ENCODE measurements around the gene FBXO11.
"Not testable (repeated sequence)": the region's sequence is repeated elsewhere in the genome, so short reads cannot be mapped to it uniquely, and the experiment has no call there.

The FBXO11 gene

GRCh38 chr2:47907039-47907781 is 912 bp upstream of the FBXO11 start:
- Mint-ChIP-seq H3K36me3 (ENCODE audit: insufficient read depth) (peaks cover 22% of the 10 kb centered on the region), H3K4me1 (peaks cover 39% of the 10 kb centered on the region), H3K27ac (ENCODE audit: low read depth) (peak overlapping the region; percentile 93), H3K4me3 (peak overlapping the region; percentile 89), H3K9me3 (no peaks in the 10 kb centered on the region), H3K27me3 (no peaks in the 10 kb centered on the region)
- DNase-seq (ENCODE audit: low spot score in 2 of 2) (no peak), ATAC-seq (replicated peaks; ENCODE audit: extremely low read depth, poor library complexity, severe bottlenecking) (peak; percentile 12)

DNA sequence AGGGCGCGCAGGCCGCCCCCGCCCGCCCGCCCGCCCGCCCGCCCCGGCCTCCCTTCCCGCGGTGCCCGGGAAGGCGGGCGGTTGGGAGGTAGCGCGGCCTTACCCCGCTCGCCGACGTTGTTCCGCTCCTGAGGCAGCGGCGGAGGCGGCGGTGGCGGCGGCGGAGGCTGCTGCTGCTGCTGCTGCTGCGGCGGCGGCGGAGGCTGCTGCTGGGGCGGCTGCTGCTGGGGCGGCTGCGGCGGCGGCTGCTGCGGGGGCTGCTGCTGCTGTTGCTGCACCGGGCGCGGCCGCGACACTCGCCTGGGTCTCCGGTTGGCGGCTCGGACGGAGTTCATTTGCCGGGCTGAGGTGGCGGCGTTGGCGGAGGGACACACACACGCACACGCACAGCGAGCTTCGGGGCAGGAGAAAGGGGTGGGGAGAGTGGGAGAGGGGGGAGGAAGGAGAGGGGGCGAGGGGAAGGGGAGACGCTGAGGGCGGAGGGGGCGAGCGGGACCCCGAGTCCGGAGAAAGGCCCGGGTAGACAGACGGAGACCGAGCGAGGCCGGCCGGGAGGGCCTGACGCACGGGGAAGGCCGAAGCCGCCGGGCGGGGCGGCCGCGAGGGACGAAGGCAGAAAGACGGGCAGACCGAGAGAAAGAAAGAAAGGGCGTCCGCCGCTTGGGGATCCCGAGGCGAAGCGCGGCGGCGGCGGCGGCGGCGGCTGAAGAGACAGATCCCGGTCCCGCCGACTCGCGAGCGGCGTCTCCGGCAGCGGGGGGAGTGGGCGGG is 727 bp downstream of the FBXO11 start:
- H3K27ac Mint-ChIP-seq (ENCODE audit: low read depth) = peak overlapping the region; percentile 93
- no peaks in the 10 kb centered on the region for H3K27me3 Mint-ChIP-seq
- peak overlapping the region; percentile 89 for H3K4me3 Mint-ChIP-seq
- peak; percentile 49 to 56 for DNase-seq (ENCODE audit: low spot score in 2 of 2)
- peak; percentile 5 for ATAC-seq (replicated peaks; ENCODE audit: extremely low read depth, poor library complexity, severe bottlenecking)
- H3K9me3 Mint-ChIP-seq = no peaks in the 10 kb centered on the region
- H3K36me3 Mint-ChIP-seq (ENCODE audit: insufficient read depth) = peaks cover 22% of the 10 kb centered on the region
- peaks cover 39% of the 10 kb centered on the region for H3K4me1 Mint-ChIP-seq

DNA sequence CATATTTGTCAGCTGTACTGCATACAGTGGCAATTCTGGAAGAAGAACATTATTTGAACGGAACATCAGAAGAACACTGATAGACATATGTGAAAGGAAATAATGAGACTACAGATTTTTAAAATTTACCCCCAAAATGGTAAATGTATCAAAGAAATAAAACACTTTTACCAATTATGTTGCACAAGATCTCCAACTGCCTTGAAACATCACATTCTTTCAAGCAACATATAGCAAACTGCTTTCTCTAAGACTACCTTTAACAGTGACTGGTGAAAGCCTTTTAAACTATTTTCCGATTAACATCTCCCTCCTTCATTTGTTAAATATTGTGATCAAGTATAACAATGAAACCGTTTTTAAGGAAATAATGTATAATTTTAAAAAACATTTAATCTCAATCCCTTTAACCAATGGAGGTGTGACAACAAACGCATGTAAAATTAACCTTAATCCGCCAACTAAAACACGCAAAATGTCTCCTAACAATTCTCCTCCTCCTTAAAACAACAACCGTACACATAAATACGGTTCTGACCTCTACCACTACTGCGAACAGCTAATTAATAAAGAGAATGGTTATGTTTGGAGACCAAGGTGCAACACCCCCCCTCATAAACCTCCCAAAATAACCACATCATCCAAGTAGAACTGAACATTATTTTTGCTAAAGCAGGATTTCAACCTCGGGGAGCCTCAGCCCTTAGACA is 2.4 kb downstream of the FBXO11 start:
- H3K27me3 Mint-ChIP-seq = no peaks in the 10 kb centered on the region
- H3K4me3 Mint-ChIP-seq = peak overlapping the region; percentile 89
- ATAC-seq (replicated peaks; ENCODE audit: extremely low read depth, poor library complexity, severe bottlenecking) = no peak
- H3K27ac Mint-ChIP-seq (ENCODE audit: low read depth) = peak overlapping the region; percentile 93
- H3K36me3 Mint-ChIP-seq (ENCODE audit: insufficient read depth) = peaks cover 22% of the 10 kb centered on the region
- peaks cover 50% of the 10 kb centered on the region for H3K4me1 Mint-ChIP-seq
- H3K9me3 Mint-ChIP-seq = no peaks in the 10 kb centered on the region
- no peak for DNase-seq (ENCODE audit: low spot score in 2 of 2)

- H3K4me3 Mint-ChIP-seq = not testable (repeated sequence)
Observed at GRCh38 chr2:47901892-47902291, 4.4 kb downstream of the FBXO11 start.

DNA sequence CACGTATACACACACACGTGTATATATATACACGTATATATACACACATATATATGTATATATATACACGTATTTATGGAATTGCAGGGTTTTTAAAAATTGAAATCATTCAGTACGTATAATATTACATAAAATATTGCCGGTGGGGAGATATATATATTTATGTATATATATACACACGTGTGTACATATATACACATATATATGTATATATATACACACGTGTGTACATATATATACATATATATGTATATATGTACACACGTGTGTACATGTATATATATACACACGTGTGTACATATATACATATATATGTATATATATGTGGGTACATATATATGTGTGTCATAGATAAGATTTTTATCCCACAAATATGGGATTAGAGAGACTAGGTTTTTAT is 5.4 kb downstream of the FBXO11 start:
- Mint-ChIP-seq H3K4me1 (peaks cover 63% of the 10 kb centered on the region), H3K27me3 (no peaks in the 10 kb centered on the region), H3K27ac (ENCODE audit: low read depth) (no peak overlapping the region), H3K36me3 (ENCODE audit: insufficient read depth) (peaks cover 22% of the 10 kb centered on the region), H3K4me3 (no peak overlapping the region), H3K9me3 (no peaks in the 10 kb centered on the region)
- ATAC-seq (replicated peaks; ENCODE audit: extremely low read depth, poor library complexity, severe bottlenecking) (no peak), DNase-seq (ENCODE audit: low spot score in 2 of 2) (no peak)

More at GRCh38 chr2:47901892-47902291, 4.4 kb downstream of the FBXO11 start:
- not testable (repeated sequence) for ATAC-seq (replicated peaks; ENCODE audit: extremely low read depth, poor library complexity, severe bottlenecking); H3K27me3 Mint-ChIP-seq; DNase-seq (ENCODE audit: low spot score in 2 of 2); H3K9me3 Mint-ChIP-seq; H3K27ac Mint-ChIP-seq (ENCODE audit: low read depth)
- Mint-ChIP-seq H3K36me3 (ENCODE audit: insufficient read depth) (peaks cover 28% of the 10 kb centered on the region), H3K4me1 (peaks cover 55% of the 10 kb centered on the region)

DNA sequence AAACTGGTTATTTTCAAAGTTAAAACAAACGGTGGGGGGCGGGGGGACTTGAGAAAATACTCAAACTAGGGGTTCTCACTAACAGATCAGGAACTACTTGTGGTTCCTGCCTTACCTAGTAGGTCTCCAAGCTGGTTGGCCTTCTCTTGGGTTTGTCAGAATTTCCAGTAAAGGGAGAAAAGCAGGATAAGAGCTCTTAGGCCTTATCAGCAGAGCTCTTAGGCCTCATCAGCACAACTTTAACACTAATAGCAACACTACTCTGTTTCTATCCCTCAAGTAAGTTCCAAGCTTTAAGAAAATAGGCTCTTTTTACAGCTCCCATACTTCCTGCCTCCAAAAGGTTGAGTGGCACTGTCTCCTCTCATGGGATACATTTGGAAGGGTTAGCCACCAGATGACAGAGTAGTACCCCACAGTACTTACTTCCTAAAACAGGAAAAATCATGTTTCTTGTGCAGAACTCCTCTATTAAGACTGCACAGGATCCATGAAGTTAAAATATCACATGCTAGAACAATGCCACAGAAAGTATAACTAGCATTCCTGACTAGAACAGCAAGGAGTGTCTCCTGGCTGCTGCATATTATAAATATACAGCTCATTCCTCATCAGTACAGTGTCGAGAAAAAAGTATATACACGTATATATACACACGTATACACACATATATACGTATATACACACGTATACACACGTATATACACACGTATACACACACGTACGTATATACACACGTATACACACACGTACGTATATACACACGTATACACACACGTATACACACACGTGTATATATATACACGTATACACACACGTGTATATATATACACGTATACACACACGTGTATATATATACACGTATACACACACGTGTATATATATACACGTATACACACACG is 6.1 kb downstream of the FBXO11 start:
- Mint-ChIP-seq H3K4me3 (no peak overlapping the region), H3K27ac (ENCODE audit: low read depth) (peak overlapping the region; percentile 6), H3K4me1 (peaks cover 68% of the 10 kb centered on the region), H3K36me3 (ENCODE audit: insufficient read depth) (peaks cover 18% of the 10 kb centered on the region), H3K27me3 (no peaks in the 10 kb centered on the region), H3K9me3 (no peaks in the 10 kb centered on the region)
- DNase-seq (ENCODE audit: low spot score in 2 of 2) (no peak), ATAC-seq (replicated peaks; ENCODE audit: extremely low read depth, poor library complexity, severe bottlenecking) (no peak)

DNA sequence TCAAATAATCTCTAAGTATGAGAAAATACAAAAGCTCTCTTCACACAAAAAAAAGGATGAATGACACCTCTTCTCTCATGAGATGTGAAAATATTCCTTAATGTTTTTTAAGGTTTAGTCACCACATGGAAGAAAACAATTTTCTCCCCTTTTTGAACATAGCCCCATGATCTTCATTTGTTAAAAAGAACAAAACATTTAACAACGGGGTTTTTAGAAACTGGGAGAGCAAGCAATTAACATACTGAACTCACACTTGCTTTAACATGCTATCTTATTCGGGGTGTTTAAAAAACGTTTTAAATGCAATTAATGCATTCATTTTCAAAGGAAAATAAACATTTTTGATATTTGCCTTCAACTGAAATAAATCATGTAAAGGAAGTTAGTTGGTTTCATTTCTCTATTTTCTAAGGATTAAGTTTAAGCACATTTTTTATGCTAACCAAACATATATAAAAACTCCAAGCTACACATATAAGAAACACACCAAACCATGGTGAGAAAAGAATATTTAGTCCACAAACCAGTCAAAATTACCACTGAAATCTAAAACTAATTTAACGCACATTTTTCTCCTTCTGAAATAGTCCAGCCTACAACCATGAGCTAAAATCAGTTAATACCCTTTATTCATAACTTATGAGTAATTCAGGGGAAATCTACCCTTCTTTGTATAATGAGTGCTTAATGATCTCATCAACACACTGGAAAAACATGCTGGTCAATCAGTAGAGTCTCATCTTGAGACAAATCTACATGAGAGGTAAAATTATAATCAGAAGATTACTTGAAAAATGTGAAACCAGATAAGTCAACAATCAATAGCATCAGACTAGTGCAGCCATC is 8.2 kb downstream of the FBXO11 start:
- Mint-ChIP-seq H3K27ac (ENCODE audit: low read depth) (no peak overlapping the region), H3K4me3 (no peak overlapping the region), H3K27me3 (no peaks in the 10 kb centered on the region), H3K36me3 (ENCODE audit: insufficient read depth) (peaks cover 10% of the 10 kb centered on the region), H3K9me3 (no peaks in the 10 kb centered on the region), H3K4me1 (peaks cover 62% of the 10 kb centered on the region)
- ATAC-seq (replicated peaks; ENCODE audit: extremely low read depth, poor library complexity, severe bottlenecking) = no peak
- no peak for DNase-seq (ENCODE audit: low spot score in 2 of 2)

DNA sequence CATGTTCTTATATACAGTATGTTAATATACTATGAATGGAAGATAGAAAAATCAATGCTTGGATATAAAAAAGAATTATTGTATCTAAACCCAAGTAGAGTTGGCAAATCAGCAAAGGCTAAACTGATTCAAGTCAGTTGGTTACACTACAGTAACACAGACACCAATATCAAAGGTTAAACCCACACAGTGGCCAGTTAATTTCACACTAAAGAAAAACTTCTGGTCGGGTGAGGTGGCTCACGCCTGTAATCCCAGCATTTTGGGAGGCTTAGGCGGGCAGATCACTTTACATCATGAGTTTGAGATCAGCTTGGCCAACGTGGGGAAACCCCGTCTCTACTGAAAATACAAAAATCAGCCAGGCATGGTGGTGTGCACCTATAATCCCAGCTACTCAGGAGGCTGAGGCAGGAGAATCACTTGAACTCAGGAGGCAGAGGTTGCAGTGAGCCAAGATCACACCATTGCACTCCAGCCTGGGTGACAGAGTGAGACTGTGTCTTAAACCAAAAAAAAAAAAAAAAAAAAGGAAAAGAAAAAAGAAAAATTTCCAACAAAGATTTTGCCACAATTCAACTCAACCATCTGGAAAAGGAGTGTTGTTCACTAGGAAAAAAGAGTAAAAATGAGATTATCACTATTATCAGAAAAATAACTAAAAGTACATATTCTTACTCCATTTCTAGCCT is 9.0 kb downstream of the FBXO11 start:
- Mint-ChIP-seq H3K4me1 (peaks cover 57% of the 10 kb centered on the region), H3K27ac (ENCODE audit: low read depth) (peak overlapping the region; percentile 27)

GRCh38 chr2:47896450-47896968 is 9.8 kb downstream of the FBXO11 start:
- Mint-ChIP-seq H3K4me3 (peak overlapping the region; percentile 31), H3K27ac (ENCODE audit: low read depth) (peak overlapping the region; percentile 27), H3K4me1 (peaks cover 65% of the 10 kb centered on the region), H3K36me3 (ENCODE audit: insufficient read depth) (peaks cover 12% of the 10 kb centered on the region), H3K9me3 (no peaks in the 10 kb centered on the region), H3K27me3 (no peaks in the 10 kb centered on the region)
- ATAC-seq (replicated peaks; ENCODE audit: extremely low read depth, poor library complexity, severe bottlenecking) (no peak), DNase-seq (ENCODE audit: low spot score in 2 of 2) (no peak)

More for the DNA sequence above, 9.0 kb downstream of the FBXO11 start:
- not testable (repeated sequence) for H3K27me3 Mint-ChIP-seq; H3K9me3 Mint-ChIP-seq; H3K4me3 Mint-ChIP-seq; DNase-seq (ENCODE audit: low spot score in 2 of 2); ATAC-seq (replicated peaks; ENCODE audit: extremely low read depth, poor library complexity, severe bottlenecking)
- peaks cover 12% of the 10 kb centered on the region for H3K36me3 Mint-ChIP-seq (ENCODE audit: insufficient read depth)

DNA sequence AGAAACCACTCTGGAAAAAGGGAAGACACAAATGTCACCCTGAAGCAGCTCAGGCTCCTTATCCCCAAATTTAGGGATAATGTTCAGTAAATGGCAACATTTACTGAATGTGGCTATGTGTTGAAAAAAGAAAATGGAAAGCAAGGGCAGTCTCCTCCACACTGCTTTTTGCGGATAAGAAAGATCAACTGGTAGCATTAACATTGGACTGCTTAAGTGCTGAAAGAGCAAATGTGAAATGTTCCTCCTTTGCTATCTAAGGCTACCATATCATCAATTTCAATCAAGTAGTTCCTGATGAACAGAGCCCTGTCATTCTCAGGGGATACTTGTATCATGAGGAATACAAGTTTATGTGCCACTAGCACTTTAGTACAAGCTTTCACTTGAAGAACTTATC is 12.5 kb downstream of the FBXO11 start:
- Mint-ChIP-seq H3K36me3 (ENCODE audit: insufficient read depth) (peaks cover 19% of the 10 kb centered on the region), H3K4me3 (no peak overlapping the region), H3K27me3 (no peaks in the 10 kb centered on the region), H3K4me1 (peaks cover 71% of the 10 kb centered on the region), H3K9me3 (no peaks in the 10 kb centered on the region), H3K27ac (ENCODE audit: low read depth) (no peak overlapping the region)
- DNase-seq (ENCODE audit: low spot score in 2 of 2) = no peak
- no peak for ATAC-seq (replicated peaks; ENCODE audit: extremely low read depth, poor library complexity, severe bottlenecking)

GRCh38 chr2:47892338-47892730 is 14.0 kb downstream of the FBXO11 start:
- ATAC-seq (replicated peaks; ENCODE audit: extremely low read depth, poor library complexity, severe bottlenecking) = no peak
- no peaks in the 10 kb centered on the region for H3K27me3 Mint-ChIP-seq
- no peaks in the 10 kb centered on the region for H3K9me3 Mint-ChIP-seq
- H3K27ac Mint-ChIP-seq (ENCODE audit: low read depth) = peak overlapping the region; percentile 13
- DNase-seq (ENCODE audit: low spot score in 2 of 2) = no peak
- H3K4me1 Mint-ChIP-seq = peaks cover 70% of the 10 kb centered on the region
- no peak overlapping the region for H3K4me3 Mint-ChIP-seq
- H3K36me3 Mint-ChIP-seq (ENCODE audit: insufficient read depth) = peaks cover 18% of the 10 kb centered on the region
